CD14-positive monocyte (primary cell): Measurements from ENCODE around the gene ADH5. TPM values are rescaled to one million over a fixed set of nuclear protein-coding genes. Genes with fewer than 3 reads are reported as not detected.

Experiments
- DNase-seq, 3 donors: peaks; one replicate each; pipeline ENCODE4 v3.0.0-alpha.2; 2011 to 2022
- H2AFZ ChIP-seq: 2 replicates; pipeline ENCODE4 v1.6.0; 2012; ENCODE audit warnings: mild to moderate bottlenecking, low read depth, low read length, inconsistent platforms; ENCODE audit not compliant: insufficient read depth, poor library complexity, severe bottlenecking
- H3K27ac ChIP-seq, 2 donors: 1 replicate in 1 of 2; 2 replicates in 1 of 2; pipeline ENCODE4 v1.5.1; 2012 to 2013; ENCODE audit warnings: low read length in 2 of 2, control low read depth in 1 of 2, inconsistent platforms in 1 of 2, low read depth in 1 of 2, mild to moderate bottlenecking in 1 of 2
- H3K27me3 ChIP-seq, 2 donors: one replicate each; pipeline versions ENCODE4 v1.6.0 to v1.6.1; 2011 to 2013; ENCODE audit warnings: low read length in 2 of 2; ENCODE audit not compliant: control insufficient read depth in 2 of 2, insufficient read depth in 2 of 2
- H3K36me3 ChIP-seq, 2 donors: replicated peaks in 1 of 2; 1 replicate in 1 of 2; 2 replicates in 1 of 2; pipeline versions ENCODE4 v1.5.1 to v1.6.1; 2012 to 2013; ENCODE audit warnings: low read length in 2 of 2, control low read depth in 1 of 2, inconsistent platforms in 1 of 2, mild to moderate bottlenecking in 1 of 2; ENCODE audit not compliant: insufficient read depth in 2 of 2, control insufficient read depth in 1 of 2
- H3K4me1 ChIP-seq, 2 donors: 1 replicate in 1 of 2; 2 replicates in 1 of 2; pipeline versions ENCODE4 v1.5.1 to v1.6.1; 2012 to 2013; ENCODE audit warnings: low read length in 2 of 2, control low read depth in 1 of 2, inconsistent platforms in 1 of 2, mild to moderate bottlenecking in 1 of 2, moderate library complexity in 1 of 2; ENCODE audit not compliant: insufficient read depth in 2 of 2, control insufficient read depth in 1 of 2
- H3K4me2 ChIP-seq: replicated peaks from 2 replicates; pipeline ENCODE3; 2012; ENCODE audit warnings: low read length, moderate library complexity, mild to moderate bottlenecking; ENCODE audit not compliant: poor library complexity, severe bottlenecking; ENCODE audit errors: extremely low read depth
- H3K4me3 ChIP-seq, 3 experiments: fragments of 200-600 bp in 1 of 3; sonication (generic) in 1 of 3; replicated peaks in 1 of 3; 1 replicate in 2 of 3; 2 replicates in 1 of 3; pipeline ENCODE4 v1.5.1; 2011 to 2013; ENCODE audit warnings: low read length in 3 of 3, mild to moderate bottlenecking in 3 of 3, control low read depth in 2 of 3, low read depth in 2 of 3, inconsistent platforms in 1 of 3, moderate library complexity in 1 of 3
- H3K79me2 ChIP-seq: 2 replicates; pipeline ENCODE4 v1.6.0; 2012; ENCODE audit warnings: mild to moderate bottlenecking, control low read depth, inconsistent platforms, low read length, moderate library complexity; ENCODE audit not compliant: insufficient read depth
- H3K9ac ChIP-seq: 2 replicates; pipeline ENCODE4 v1.6.0; 2017; ENCODE audit warnings: low read length, mild to moderate bottlenecking; ENCODE audit not compliant: insufficient read depth, poor library complexity, severe bottlenecking
- H3K9me3 ChIP-seq, 2 donors: replicated peaks in 1 of 2; 1 replicate in 1 of 2; 2 replicates in 1 of 2; pipeline versions ENCODE4 v1.5.1 to v1.6.1; 2012 to 2013; ENCODE audit warnings: low read length in 2 of 2, control low read depth in 1 of 2; ENCODE audit not compliant: control insufficient read depth in 1 of 2, insufficient read depth in 1 of 2
- H4K20me1 ChIP-seq: 2 replicates; pipeline ENCODE4 v1.6.0; 2012; ENCODE audit warnings: mild to moderate bottlenecking, low read length, control low read depth, moderate library complexity; ENCODE audit not compliant: insufficient read depth
- H3K27ac Mint-ChIP-seq, 7 donors: one replicate each; pipeline ENCODE4 v1.8.0; 2020; ENCODE audit warnings: mild to moderate bottlenecking in 7 of 7, mixed read lengths in 7 of 7, moderate library complexity in 6 of 7, inconsistent platforms in 2 of 7
- H3K27me3 Mint-ChIP-seq, 3 donors: one replicate each; pipeline ENCODE4 v1.8.0; 2021 to 2022; ENCODE audit warnings: low read depth in 3 of 3, mild to moderate bottlenecking in 3 of 3, mixed read lengths in 3 of 3, moderate library complexity in 3 of 3, inconsistent platforms in 1 of 3
- H3K36me3 Mint-ChIP-seq, 2 donors: one replicate each; pipeline ENCODE4 v1.8.0; 2020; ENCODE audit warnings: mixed read lengths in 2 of 2, inconsistent platforms in 1 of 2, mild to moderate bottlenecking in 1 of 2
- H3K4me1 Mint-ChIP-seq: one replicate; pipeline ENCODE4 v1.8.0; 2020; ENCODE audit warnings: mild to moderate bottlenecking, mixed read lengths
- H3K4me3 Mint-ChIP-seq, 2 donors: one replicate each; pipeline ENCODE4 v1.8.0; 2020; ENCODE audit warnings: mild to moderate bottlenecking in 2 of 2, mixed read lengths in 2 of 2, moderate library complexity in 1 of 2
- H3K9me3 Mint-ChIP-seq, 7 donors: one replicate each; pipeline ENCODE4 v1.8.0; 2020 to 2022; ENCODE audit warnings: mixed read lengths in 7 of 7, mild to moderate bottlenecking in 6 of 7, moderate library complexity in 6 of 7, inconsistent platforms in 2 of 7
- CTCF ChIP-seq: fragments of 200-600 bp; IDR thresholded peaks from one replicate; pipeline ENCODE4 v1.8.0; 2022; ENCODE audit warnings: antibody characterized with exemption, mild to moderate bottlenecking
- WGBS: methylation state at CpG from one replicate; pipeline ENCODE4 v1.1.5; 2013; ENCODE audit warnings: missing lambda C conversion rate; ENCODE audit not compliant: insufficient coverage; 5-methylcytosine and 5-hydroxymethylcytosine counted together
- intact Hi-C, 2 donors: fragments of 100-400 bp; cut with micrococcal nuclease; formaldehyde crosslinking; loops; one replicate each; pipeline versions ENCODE4 v1.15.0 to v1.15.1; 2023
- polyA plus RNA-seq, 3 donors: library from polyadenylated mRNA; depleted of rRNA in 1 of 3; unstranded in 2 of 3; stranded (reverse) in 1 of 3; fragments of 300-500 nt in 2 of 3; fragments of >200 nt in 1 of 3; fragmentation: Illumina TruSeq in 2 of 3; gene quantifications; 1 replicate in 2 of 3; 2 replicates in 1 of 3; pipeline ENCODE4 v1.2.3, GENCODE V29; 2012 to 2021

The ADH5 gene
- polyA plus RNA-seq, 3 donors, result 31.7 to 93.5 (median 79.3) TPM

GRCh38 chr4:99088023-99088449, 552 bp downstream of the ADH5 start:
- Histone ChIP-seq H2AFZ (peak overlapping the region; percentile 91), H3K36me3 (peaks cover 16 to 25% of the 10 kb centered on the region in 2 donors), H3K4me1 (peaks cover 15 to 18% of the 10 kb centered on the region in 2 donors), H3K9me3 (no peaks in the 10 kb centered on the region), H3K4me3 (peak overlapping the region; percentile 76 to 98 (median 82)), H3K79me2 (peaks cover 25% of the 10 kb centered on the region), H3K4me2 (peak overlapping the region; percentile 80), H3K27me3 (no peaks in the 10 kb centered on the region), H4K20me1 (no peaks in the 10 kb centered on the region), H3K27ac (peak overlapping the region; percentile 86 to 90), H3K9ac (peak overlapping the region; percentile 75)
- peaks cover 30% of the 10 kb centered on the region for H3K4me1 Mint-ChIP-seq
- H3K36me3 Mint-ChIP-seq, result peaks cover 21 to 29% of the 10 kb centered on the region in 2 donors
- H3K27me3 Mint-ChIP-seq, result peaks cover 0 to 2% (median 0%) of the 10 kb centered on the region in 3 donors
- WGBS, result 0% methylated on average over 9 of the region's 15 CpGs
- DNase-seq, result peak; percentile 25 to 52 (median 39)
- no peaks in the 10 kb centered on the region for H3K9me3 Mint-ChIP-seq
- TF ChIP-seq CTCF, result no peak
- intact Hi-C loops, result no loop called here
- peak overlapping the region; percentile 78 to 96 (median 93) for H3K27ac Mint-ChIP-seq
- peak overlapping the region; percentile 98 for H3K4me3 Mint-ChIP-seq

- Histone ChIP-seq H3K79me2 (peaks cover 28% of the 10 kb centered on the region), H3K27me3 (no peaks in the 10 kb centered on the region), H3K9ac (no peak overlapping the region), H2AFZ (no peak overlapping the region), H3K9me3 (no peaks in the 10 kb centered on the region), H3K4me3 (no peak overlapping the region), H4K20me1 (no peaks in the 10 kb centered on the region), H3K4me2 (no peak overlapping the region), H3K36me3 (peaks cover 48 to 59% of the 10 kb centered on the region in 2 donors), H3K4me1 (peaks cover 12 to 13% of the 10 kb centered on the region in 2 donors), H3K27ac (no peak overlapping the region)
- no peak overlapping the region for H3K4me3 Mint-ChIP-seq
- DNase-seq, result no peak
- H3K27me3 Mint-ChIP-seq, result peaks cover 0 to 2% (median 0%) of the 10 kb centered on the region in 3 donors
- WGBS, result no CpG with 5 or more reads among the region's 2 CpGs
- H3K4me1 Mint-ChIP-seq, result peaks cover 24% of the 10 kb centered on the region
- no peak overlapping the region for H3K27ac Mint-ChIP-seq
- no peaks in the 10 kb centered on the region for H3K9me3 Mint-ChIP-seq
- intact Hi-C loops, result no loop called here
- no peak for TF ChIP-seq CTCF
- peaks cover 47 to 64% of the 10 kb centered on the region in 2 donors for H3K36me3 Mint-ChIP-seq
Measured at GRCh38 chr4:99084595-99084994, 4.0 kb downstream of the ADH5 start.
